Natural killer cell treated with Interleukin-12 subunit alpha and Interleukin-12 subunit beta and Interleukin-15 and Interleukin-18, amount 100 ng/mL, for 72 hours (primary cell): ENCODE data around the gene ANKS6. TPM values are rescaled to one million over a fixed set of nuclear protein-coding genes. Genes with fewer than 3 reads are reported as not detected.

Experiments used
- ATAC-seq, 2 donors: fragments of 150-1000 bp; cut with Tn5 transposase in 1 of 2; sonication (Bioruptor Pico), chemical (Tn5 transposase) in 1 of 2; 2 replicates each; pipeline ENCODE4 v1.10.0; 2021
- DNase-seq: peaks from one replicate; pipeline ENCODE4 v3.0.0; 2022; ENCODE audit warnings: low spot score
- H3K27ac Mint-ChIP-seq, 2 donors: 1 replicate in 1 of 2; 2 replicates in 1 of 2; pipeline ENCODE4 v1.8.0; 2022; ENCODE audit warnings: mixed read lengths in 2 of 2, mild to moderate bottlenecking in 1 of 2, moderate library complexity in 1 of 2
- H3K27me3 Mint-ChIP-seq, 2 donors: 1 replicate in 1 of 2; 2 replicates in 1 of 2; pipeline ENCODE4 v1.8.0; 2022; ENCODE audit warnings: mixed read lengths in 2 of 2
- H3K36me3 Mint-ChIP-seq: one replicate; pipeline ENCODE4 v1.8.0; 2022; ENCODE audit warnings: mixed read lengths
- H3K4me1 Mint-ChIP-seq, 2 donors: 1 replicate in 1 of 2; 2 replicates in 1 of 2; pipeline ENCODE4 v1.8.0; 2022; ENCODE audit warnings: low read depth in 2 of 2, mixed read lengths in 2 of 2, mild to moderate bottlenecking in 1 of 2
- H3K4me3 Mint-ChIP-seq: one replicate; pipeline ENCODE4 v1.8.0; 2022; ENCODE audit warnings: mixed read lengths
- H3K9me3 Mint-ChIP-seq: 2 replicates; pipeline ENCODE4 v1.8.0; 2022; ENCODE audit warnings: mixed read lengths
- total RNA-seq, 2 donors: library from RNA; stranded (reverse); gene quantifications; one replicate each; pipeline ENCODE4 v1.2.3, GENCODE V29; 2022

Gene ANKS6
- total RNA-seq, 2 donors from 2014 or later = 7.0 to 18.5 TPM

GRCh38 chr9:98780059-98780749, 16.2 kb downstream of the ANKS6 start:
- ATAC-seq = no peak
- Mint-ChIP-seq H3K36me3 (no peaks in the 10 kb centered on the region), H3K4me1 (peaks cover 0 to 2% of the 10 kb centered on the region in 2 donors), H3K27ac (no peak overlapping the region), H3K9me3 (no peaks in the 10 kb centered on the region), H3K4me3 (no peak overlapping the region), H3K27me3 (no peaks in the 10 kb centered on the region)
- DNase-seq = no peak

DNA sequence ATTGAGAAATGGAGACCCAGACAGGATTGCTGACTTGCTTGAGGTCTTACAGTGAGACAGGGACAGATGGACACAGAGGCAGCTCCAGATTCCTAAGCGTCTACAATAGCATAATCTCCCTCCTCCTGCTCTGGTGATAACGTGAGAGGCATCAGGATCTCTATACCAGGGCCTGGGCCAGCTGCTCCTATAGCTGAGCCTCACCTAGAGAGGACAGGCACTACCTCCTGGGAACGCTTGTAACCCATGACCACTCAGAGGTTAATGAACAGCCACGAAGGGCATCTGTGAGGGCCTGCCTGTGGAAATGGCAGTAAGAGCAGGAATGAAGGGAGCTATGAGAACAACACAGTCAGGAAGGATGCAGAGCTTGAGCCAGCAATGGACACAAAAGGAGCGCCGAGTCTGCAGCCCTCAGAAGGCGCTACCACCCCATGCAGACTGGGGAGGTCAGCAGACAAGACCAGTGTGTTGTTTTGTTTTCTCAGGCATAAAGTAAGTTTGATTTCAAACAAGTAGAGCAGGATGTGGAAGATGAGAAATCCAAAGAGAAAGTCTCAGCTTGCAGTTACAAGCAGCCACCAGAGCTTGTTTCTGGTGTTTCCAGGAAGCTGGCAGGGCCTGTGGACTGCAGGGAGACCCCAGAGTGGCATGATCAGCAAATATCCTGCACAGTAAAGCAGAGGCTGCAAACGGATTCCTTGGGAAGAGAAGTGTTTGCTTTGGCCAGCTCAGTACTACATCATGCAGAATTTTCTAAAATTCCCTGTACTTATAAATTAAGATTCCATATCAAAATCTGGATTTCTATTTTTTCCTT, 17.4 kb downstream of the ANKS6 start:
- ATAC-seq (peak in 1 of 2 donors; percentile 48), DNase-seq (no peak)
- peaks cover 0 to 2% of the 10 kb centered on the region in 2 donors for H3K4me1 Mint-ChIP-seq
- no peak overlapping the region for H3K27ac Mint-ChIP-seq
- H3K36me3 Mint-ChIP-seq = no peaks in the 10 kb centered on the region
- H3K4me3 Mint-ChIP-seq = no peak overlapping the region
- no peaks in the 10 kb centered on the region for H3K27me3 Mint-ChIP-seq
- no peaks in the 10 kb centered on the region for H3K9me3 Mint-ChIP-seq

- no peaks in the 10 kb centered on the region for H3K27me3 Mint-ChIP-seq
- no peak overlapping the region for H3K27ac Mint-ChIP-seq
- DNase-seq = no peak
- H3K4me3 Mint-ChIP-seq = no peak overlapping the region
- H3K9me3 Mint-ChIP-seq = no peaks in the 10 kb centered on the region
- ATAC-seq = no peak
- H3K4me1 Mint-ChIP-seq = peaks cover 0 to 2% of the 10 kb centered on the region in 2 donors
- no peaks in the 10 kb centered on the region for H3K36me3 Mint-ChIP-seq
Measured at GRCh38 chr9:98778251-98778650, 18.1 kb downstream of the ANKS6 start.

- DNase-seq = no peak
- Mint-ChIP-seq H3K27ac (no peak overlapping the region), H3K4me3 (no peak overlapping the region), H3K36me3 (no peaks in the 10 kb centered on the region), H3K27me3 (no peaks in the 10 kb centered on the region), H3K9me3 (no peaks in the 10 kb centered on the region), H3K4me1 (peaks cover 0 to 2% of the 10 kb centered on the region in 2 donors)
- ATAC-seq = no peak
Measured at GRCh38 chr9:98777618-98778017, 18.7 kb downstream of the ANKS6 start.

- ATAC-seq (peak in 1 of 2 donors; percentile 44), DNase-seq (no peak)
- Mint-ChIP-seq H3K4me1 (peaks cover 0 to 2% of the 10 kb centered on the region in 2 donors), H3K36me3 (no peaks in the 10 kb centered on the region), H3K9me3 (no peaks in the 10 kb centered on the region), H3K4me3 (no peak overlapping the region), H3K27ac (no peak overlapping the region), H3K27me3 (no peaks in the 10 kb centered on the region)
Measured at GRCh38 chr9:98775831-98776441, 20.4 kb downstream of the ANKS6 start.

GRCh38 chr9:98774746-98775145, 21.6 kb downstream of the ANKS6 start:
- no peaks in the 10 kb centered on the region for H3K27me3 Mint-ChIP-seq
- no peak overlapping the region for H3K27ac Mint-ChIP-seq
- no peaks in the 10 kb centered on the region for H3K36me3 Mint-ChIP-seq
- ATAC-seq = no peak
- H3K4me1 Mint-ChIP-seq = peaks cover 0 to 2% of the 10 kb centered on the region in 2 donors
- no peak for DNase-seq
- no peak overlapping the region for H3K4me3 Mint-ChIP-seq
- no peaks in the 10 kb centered on the region for H3K9me3 Mint-ChIP-seq

- no peaks in the 10 kb centered on the region for H3K36me3 Mint-ChIP-seq
- H3K4me3 Mint-ChIP-seq = no peak overlapping the region
- H3K9me3 Mint-ChIP-seq = no peaks in the 10 kb centered on the region
- ATAC-seq (no peak), DNase-seq (no peak)
- H3K4me1 Mint-ChIP-seq = peaks cover 0 to 2% of the 10 kb centered on the region in 2 donors
- H3K27me3 Mint-ChIP-seq = no peaks in the 10 kb centered on the region
- H3K27ac Mint-ChIP-seq = no peak overlapping the region
Measured at GRCh38 chr9:98773721-98774120, 22.6 kb downstream of the ANKS6 start.

- ATAC-seq (no peak), DNase-seq (no peak)
- Mint-ChIP-seq H3K27me3 (no peaks in the 10 kb centered on the region), H3K4me1 (peaks cover 0 to 2% of the 10 kb centered on the region in 2 donors), H3K4me3 (no peak overlapping the region), H3K9me3 (no peaks in the 10 kb centered on the region), H3K36me3 (no peaks in the 10 kb centered on the region), H3K27ac (no peak overlapping the region)
Measured at GRCh38 chr9:98772364-98773155, 23.8 kb downstream of the ANKS6 start.

DNA sequence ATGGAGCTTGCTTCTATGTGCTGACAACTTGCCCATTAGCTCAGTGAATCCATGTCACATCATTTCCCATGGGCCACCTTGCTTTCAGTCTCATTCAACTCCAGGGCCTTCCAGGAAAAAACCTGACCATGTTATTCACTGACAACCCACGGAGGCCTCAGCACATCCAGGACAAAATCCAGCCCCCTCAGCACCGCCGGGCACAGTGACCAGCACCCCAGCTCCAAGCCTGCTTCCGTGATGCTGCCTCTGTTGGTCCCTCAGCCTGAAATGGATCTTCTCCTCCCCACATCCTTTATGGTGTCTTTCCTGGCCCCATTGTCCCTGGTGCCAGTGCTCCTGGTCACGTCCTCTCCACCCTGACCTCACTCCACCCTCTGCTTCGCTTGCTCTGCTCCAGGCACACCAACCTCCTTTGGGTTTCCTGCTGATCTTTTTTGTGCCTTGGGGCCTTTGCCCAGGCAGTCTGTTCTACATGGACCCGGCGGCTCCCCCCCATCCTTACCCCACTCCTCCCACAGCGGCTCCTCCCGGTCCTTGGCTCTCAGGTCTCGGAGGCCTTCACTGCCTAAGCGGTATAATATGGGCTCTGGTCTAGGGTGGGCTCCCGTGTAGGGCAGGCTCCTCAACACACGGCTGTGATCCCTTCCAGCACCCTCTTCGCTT, 25.0 kb downstream of the ANKS6 start:
- H3K9me3 Mint-ChIP-seq = no peaks in the 10 kb centered on the region
- no peak overlapping the region for H3K27ac Mint-ChIP-seq
- peaks cover 0 to 2% of the 10 kb centered on the region in 2 donors for H3K4me1 Mint-ChIP-seq
- H3K36me3 Mint-ChIP-seq = no peaks in the 10 kb centered on the region
- H3K4me3 Mint-ChIP-seq = no peak overlapping the region
- DNase-seq (no peak), ATAC-seq (no peak)
- H3K27me3 Mint-ChIP-seq = no peaks in the 10 kb centered on the region

GRCh38 chr9:98770717-98771116, 25.6 kb downstream of the ANKS6 start:
- no peaks in the 10 kb centered on the region for H3K27me3 Mint-ChIP-seq
- DNase-seq (no peak), ATAC-seq (no peak)
- no peaks in the 10 kb centered on the region for H3K9me3 Mint-ChIP-seq
- H3K36me3 Mint-ChIP-seq = no peaks in the 10 kb centered on the region
- no peaks in the 10 kb centered on the region for H3K4me1 Mint-ChIP-seq
- H3K4me3 Mint-ChIP-seq = no peak overlapping the region
- no peak overlapping the region for H3K27ac Mint-ChIP-seq

- no peak overlapping the region for H3K27ac Mint-ChIP-seq
- H3K4me1 Mint-ChIP-seq = no peaks in the 10 kb centered on the region
- H3K4me3 Mint-ChIP-seq = no peak overlapping the region
- H3K9me3 Mint-ChIP-seq = no peaks in the 10 kb centered on the region
- ATAC-seq (no peak), DNase-seq (no peak)
- H3K27me3 Mint-ChIP-seq = no peaks in the 10 kb centered on the region
- no peaks in the 10 kb centered on the region for H3K36me3 Mint-ChIP-seq
Measured at GRCh38 chr9:98768344-98768743, 28.0 kb downstream of the ANKS6 start.

GRCh38 chr9:98767915-98768314, 28.4 kb downstream of the ANKS6 start:
- Mint-ChIP-seq H3K36me3 (no peaks in the 10 kb centered on the region), H3K4me1 (no peaks in the 10 kb centered on the region), H3K4me3 (no peak overlapping the region), H3K9me3 (no peaks in the 10 kb centered on the region), H3K27ac (no peak overlapping the region), H3K27me3 (no peaks in the 10 kb centered on the region)
- ATAC-seq = no peak
- DNase-seq = no peak

GRCh38 chr9:98767196-98767595, 29.2 kb downstream of the ANKS6 start:
- no peak overlapping the region for H3K4me3 Mint-ChIP-seq
- H3K4me1 Mint-ChIP-seq = no peaks in the 10 kb centered on the region
- no peak for ATAC-seq
- H3K27me3 Mint-ChIP-seq = no peaks in the 10 kb centered on the region
- no peaks in the 10 kb centered on the region for H3K36me3 Mint-ChIP-seq
- H3K9me3 Mint-ChIP-seq = no peaks in the 10 kb centered on the region
- DNase-seq = no peak
- H3K27ac Mint-ChIP-seq = no peak overlapping the region
